Mesenchymal stem cell (in vitro differentiated cells and primary cell): Measurements from ENCODE around the gene CD79B.
"Not testable (repeated sequence)": the region's sequence is repeated elsewhere in the genome, so short reads cannot be mapped to it uniquely, and the experiment has no call there.

Source experiments
- DNase-seq: peaks from one replicate; pipeline ENCODE4 v3.0.0-alpha.2; 2013
- H2AFZ ChIP-seq: one replicate; pipeline ENCODE4 v1.6.1; 2013; ENCODE audit warnings: low read depth, mild to moderate bottlenecking, control low read depth, inconsistent platforms, low read length, moderate library complexity
- H2AK5ac ChIP-seq: 2 replicates; pipeline ENCODE4 v1.6.1; 2013; ENCODE audit warnings: low read length, moderate library complexity, mild to moderate bottlenecking, inconsistent platforms; ENCODE audit not compliant: severe bottlenecking
- H2BK120ac ChIP-seq: one replicate; pipeline ENCODE4 v1.6.1; 2013; ENCODE audit warnings: low read depth, mild to moderate bottlenecking, inconsistent platforms, low read length, moderate library complexity
- H2BK12ac ChIP-seq, 2 experiments: one replicate each; pipeline ENCODE4 v1.6.1; 2013; ENCODE audit warnings: inconsistent platforms in 2 of 2, low read length in 2 of 2, mild to moderate bottlenecking in 2 of 2, moderate library complexity in 2 of 2, control low read depth in 1 of 2
- H2BK15ac ChIP-seq: one replicate; pipeline ENCODE4 v1.6.1; 2013; ENCODE audit warnings: mild to moderate bottlenecking, low read depth, inconsistent platforms; ENCODE audit not compliant: poor library complexity, severe bottlenecking
- H2BK5ac ChIP-seq: 2 replicates; pipeline ENCODE4 v1.6.1; 2013; ENCODE audit warnings: low read depth, mild to moderate bottlenecking, low read length, control low read depth, inconsistent platforms; ENCODE audit not compliant: poor library complexity, severe bottlenecking
- H3K14ac ChIP-seq, 2 experiments: one replicate each; pipeline ENCODE4 v1.6.1; 2013; ENCODE audit warnings: inconsistent platforms in 2 of 2, low read length in 2 of 2, control low read depth in 1 of 2, mild to moderate bottlenecking in 1 of 2, moderate library complexity in 1 of 2
- H3K18ac ChIP-seq, 2 experiments: one replicate each; pipeline ENCODE4 v1.6.1; 2013; ENCODE audit warnings: inconsistent platforms in 2 of 2, low read length in 2 of 2, control low read depth in 1 of 2, low read depth in 1 of 2, mild to moderate bottlenecking in 1 of 2
- H3K23ac ChIP-seq, 2 experiments: one replicate each; pipeline ENCODE4 v1.6.1; 2013; ENCODE audit warnings: inconsistent platforms in 2 of 2, low read length in 2 of 2, mild to moderate bottlenecking in 2 of 2, moderate library complexity in 2 of 2, control low read depth in 1 of 2
- H3K27ac ChIP-seq: 2 replicates; pipeline ENCODE4 v1.5.1; 2013; ENCODE audit warnings: mild to moderate bottlenecking, moderate library complexity, low read length, control low read depth, inconsistent platforms; ENCODE audit not compliant: poor library complexity, severe bottlenecking
- H3K27me3 ChIP-seq, 2 experiments: 2 replicates each; pipeline versions ENCODE4 v1.6.1 to v1.7.0; 2013; ENCODE audit warnings: low read length in 2 of 2, mild to moderate bottlenecking in 2 of 2, moderate library complexity in 2 of 2, control low read depth in 1 of 2, inconsistent platforms in 1 of 2; ENCODE audit not compliant: control insufficient read depth in 1 of 2, insufficient read depth in 1 of 2
- H3K36me3 ChIP-seq, 2 experiments: 2 replicates each; pipeline versions ENCODE4 v1.6.1 to v1.7.0; 2013; ENCODE audit warnings: low read length in 2 of 2, control low read depth in 1 of 2, inconsistent platforms in 1 of 2, low read depth in 1 of 2, mild to moderate bottlenecking in 1 of 2; ENCODE audit not compliant: insufficient read depth in 2 of 2, control insufficient read depth in 1 of 2
- H3K4ac ChIP-seq, 2 experiments: one replicate each; pipeline ENCODE4 v1.6.1; 2013; ENCODE audit warnings: inconsistent platforms in 2 of 2, low read length in 2 of 2, mild to moderate bottlenecking in 2 of 2, moderate library complexity in 2 of 2, control low read depth in 1 of 2, low read depth in 1 of 2
- H3K4me1 ChIP-seq: 2 replicates; pipeline ENCODE4 v1.6.1; 2013; ENCODE audit warnings: low read depth, low read length, control low read depth; ENCODE audit not compliant: control insufficient read depth, insufficient read depth
- H3K4me2 ChIP-seq: 2 replicates; pipeline ENCODE4 v1.6.1; 2013; ENCODE audit warnings: low read length, mild to moderate bottlenecking, inconsistent platforms; ENCODE audit not compliant: poor library complexity, severe bottlenecking
- H3K4me3 ChIP-seq, 2 experiments: 2 replicates each; pipeline versions ENCODE4 v1.5.1 to v1.7.0; 2013; ENCODE audit warnings: low read length in 2 of 2, mild to moderate bottlenecking in 2 of 2, control low read depth in 1 of 2, low read depth in 1 of 2; ENCODE audit not compliant: insufficient read depth in 1 of 2
- H3K79me1 ChIP-seq: replicated peaks from 2 replicates; pipeline ENCODE4 v1.6.1; 2013; ENCODE audit warnings: mild to moderate bottlenecking, control low read depth, low read length, inconsistent platforms; ENCODE audit not compliant: poor library complexity, severe bottlenecking
- H3K9ac ChIP-seq: 2 replicates; pipeline ENCODE4 v1.7.0; 2013; ENCODE audit warnings: mild to moderate bottlenecking, low read length, moderate library complexity
- H3K9me3 ChIP-seq: 2 replicates; pipeline ENCODE4 v1.7.0; 2013; ENCODE audit warnings: mild to moderate bottlenecking, low read length; ENCODE audit not compliant: control insufficient read depth
- H4K8ac ChIP-seq: one replicate; pipeline ENCODE4 v1.6.1; 2013; ENCODE audit warnings: inconsistent platforms, mild to moderate bottlenecking, low read length, moderate library complexity
- H4K91ac ChIP-seq: one replicate; pipeline ENCODE4 v1.6.1; 2013; ENCODE audit warnings: mild to moderate bottlenecking, low read length, inconsistent platforms
- WGBS: methylation state at CpG from one replicate; pipeline ENCODE4 v1.1.7; 2013; ENCODE audit warnings: mixed read lengths; 5-methylcytosine and 5-hydroxymethylcytosine counted together

CD79B gene

GRCh38 chr17:63920779-63921178, 11.4 kb downstream of the CD79B start:
- H3K18ac ChIP-seq, H2AFZ ChIP-seq, H3K4ac ChIP-seq, H2BK12ac ChIP-seq, H3K4me1 ChIP-seq, H2BK120ac ChIP-seq, H2BK15ac ChIP-seq, H3K14ac ChIP-seq, H3K27ac ChIP-seq, H3K9me3 ChIP-seq, H3K4me2 ChIP-seq, H3K9ac ChIP-seq, H4K8ac ChIP-seq, H3K79me1 ChIP-seq, H2BK5ac ChIP-seq, DNase-seq, H4K91ac ChIP-seq, H3K4me3 ChIP-seq, H3K36me3 ChIP-seq, H2AK5ac ChIP-seq, H3K23ac ChIP-seq: not testable (repeated sequence)
- peaks cover 27 to 39% of the 10 kb centered on the region in 2 experiments for H3K27me3 ChIP-seq
- WGBS: 77% methylated on average over 4 of the region's 5 CpGs

DNA sequence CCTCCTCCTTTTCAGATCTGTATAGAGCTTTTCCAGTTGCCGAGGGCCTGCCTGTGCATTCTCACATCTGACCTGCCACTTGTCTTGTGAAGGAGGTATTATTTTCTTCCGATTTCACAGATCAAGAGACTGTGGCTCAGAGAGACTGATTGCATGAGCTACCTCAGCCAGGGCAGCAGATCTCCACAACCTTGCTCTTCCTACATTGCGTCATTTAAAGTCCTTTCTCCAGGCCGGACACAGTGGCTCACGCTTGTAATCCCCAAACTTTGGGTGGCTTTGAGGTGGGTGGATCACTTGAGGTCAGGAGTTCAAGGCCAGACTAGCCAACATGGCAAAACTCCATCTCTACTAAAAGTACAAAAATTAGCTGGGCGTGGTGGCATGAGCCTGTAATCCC, 12.1 kb downstream of the CD79B start:
- not testable (repeated sequence) for H3K36me3 ChIP-seq, DNase-seq, H3K4me2 ChIP-seq, H3K79me1 ChIP-seq, H2BK5ac ChIP-seq, H4K91ac ChIP-seq, H2BK12ac ChIP-seq, H2AFZ ChIP-seq, H2AK5ac ChIP-seq, H3K4me1 ChIP-seq, H3K9me3 ChIP-seq, H2BK15ac ChIP-seq, H4K8ac ChIP-seq, H2BK120ac ChIP-seq, H3K4ac ChIP-seq, H3K9ac ChIP-seq, H3K18ac ChIP-seq, H3K27ac ChIP-seq, H3K4me3 ChIP-seq, H3K23ac ChIP-seq, H3K14ac ChIP-seq
- peaks cover 32 to 44% of the 10 kb centered on the region in 2 experiments for H3K27me3 ChIP-seq
- 86% methylated on average over 5 of the region's 6 CpGs for WGBS

DNA sequence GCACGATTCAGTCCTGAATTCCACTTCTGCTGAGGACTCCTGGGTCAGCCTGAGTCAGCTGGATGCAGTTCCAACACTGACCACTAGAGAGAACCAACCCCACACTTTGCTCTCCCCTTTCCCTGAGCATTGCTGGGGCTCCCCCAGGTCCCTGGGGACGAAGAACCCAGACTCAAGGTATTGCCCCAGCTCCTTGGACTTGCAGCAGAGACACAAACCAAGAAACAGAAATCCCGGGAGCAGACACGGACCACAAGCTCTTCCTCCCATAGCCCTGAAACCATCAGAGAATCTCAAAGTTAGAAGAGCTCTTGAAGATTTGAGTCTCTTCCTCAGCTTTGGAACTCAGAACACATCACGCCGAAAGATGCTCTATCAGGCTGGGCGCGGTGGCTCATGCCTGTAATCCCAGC, 12.8 kb downstream of the CD79B start:
- no peak overlapping the region for H3K4me2 ChIP-seq
- no peak overlapping the region for H4K8ac ChIP-seq
- no peaks in the 10 kb centered on the region for H3K9me3 ChIP-seq
- H3K27me3 ChIP-seq: peaks cover 32 to 43% of the 10 kb centered on the region in 2 experiments
- H2BK12ac ChIP-seq: no peak overlapping the region
- H3K4me1 ChIP-seq: no peaks in the 10 kb centered on the region
- H2AK5ac ChIP-seq: no peak overlapping the region
- H2BK15ac ChIP-seq: no peak overlapping the region
- no peak overlapping the region for H3K18ac ChIP-seq
- H3K23ac ChIP-seq: no peak overlapping the region
- H3K9ac ChIP-seq: no peak overlapping the region
- no peak overlapping the region for H3K27ac ChIP-seq
- no peak overlapping the region for H4K91ac ChIP-seq
- H2BK120ac ChIP-seq: no peak overlapping the region
- no peak overlapping the region for H2AFZ ChIP-seq
- no peak overlapping the region for H3K4me3 ChIP-seq
- WGBS: 46% methylated on average over 8 of the region's 8 CpGs
- no peak overlapping the region for H2BK5ac ChIP-seq
- H3K79me1 ChIP-seq: no peaks in the 10 kb centered on the region
- no peaks in the 10 kb centered on the region for H3K36me3 ChIP-seq
- peak; percentile 65 for DNase-seq
- no peak overlapping the region for H3K14ac ChIP-seq
- no peak overlapping the region for H3K4ac ChIP-seq

DNA sequence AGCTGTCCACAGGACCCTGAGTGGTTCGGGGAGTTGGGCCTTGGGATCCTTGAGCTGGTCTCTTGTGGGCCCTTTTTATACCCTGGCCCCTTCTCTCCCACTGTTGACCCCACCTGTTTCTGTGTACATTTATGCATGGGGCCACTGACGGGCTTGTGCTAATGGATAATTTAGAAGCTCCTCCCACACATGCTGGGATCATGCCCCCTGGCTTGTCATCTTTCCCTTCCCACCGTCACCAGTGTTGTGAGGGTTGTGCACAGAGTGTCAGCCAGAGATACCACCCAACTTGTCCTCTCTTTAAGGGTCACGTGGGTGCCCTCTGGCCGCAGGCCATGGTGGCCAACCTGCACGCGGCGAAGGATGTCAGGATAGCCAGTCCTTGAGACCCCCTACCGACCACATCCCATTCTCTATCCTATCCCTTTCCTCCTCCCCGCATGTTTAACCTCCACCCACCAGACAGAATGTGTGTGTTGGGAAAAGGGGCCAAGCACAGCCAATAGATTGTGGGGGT, 13.3 kb downstream of the CD79B start, which contains the start of gene GH1:
GH1 (minus strand) TSS at position 51 of the 517 bp plus-strand sequence. CDS start 63 bp downstream, outside the sequence.
- not testable (repeated sequence) for H3K79me1 ChIP-seq, H2BK5ac ChIP-seq, H2BK12ac ChIP-seq, H3K4me1 ChIP-seq, H3K36me3 ChIP-seq, H3K18ac ChIP-seq, H3K27ac ChIP-seq, H2AFZ ChIP-seq, H3K4ac ChIP-seq, H3K23ac ChIP-seq, H3K4me2 ChIP-seq, H2BK120ac ChIP-seq, H4K91ac ChIP-seq, H3K9ac ChIP-seq, H3K9me3 ChIP-seq, H3K4me3 ChIP-seq, H4K8ac ChIP-seq, H3K14ac ChIP-seq, DNase-seq, H2AK5ac ChIP-seq, H2BK15ac ChIP-seq
- WGBS: 37% methylated on average over 8 of the region's 10 CpGs
- peaks cover 32 to 45% of the 10 kb centered on the region in 2 experiments for H3K27me3 ChIP-seq
